GM10266 (cell line): ENCODE results near the gene DNAJC30.
"Not testable (repeated sequence)": the region's sequence is repeated elsewhere in the genome, so short reads cannot be mapped to it uniquely, and the experiment has no call there.

Experiments used
- DNase-seq: peaks from one replicate; pipeline ENCODE4 v3.0.0; 2012; ENCODE audit errors: extremely low spot score
- CTCF ChIP-seq: IDR thresholded peaks from 2 replicates; pipeline ENCODE4 v1.5.1; 2012; ENCODE audit warnings: mild to moderate bottlenecking, low read depth; ENCODE audit not compliant: control insufficient read depth, insufficient read depth; ENCODE audit errors: missing control alignments

Gene DNAJC30

GRCh38 chr7:73679709-73680108 is 3.5 kb downstream of the DNAJC30 start:
- no peak for TF ChIP-seq CTCF
- DNase-seq, result no peak

- no peak for TF ChIP-seq CTCF
- DNase-seq, result no peak
Measured at GRCh38 chr7:73678862-73679261, 4.4 kb downstream of the DNAJC30 start.

- not testable (repeated sequence) for DNase-seq
Measured at GRCh38 chr7:73676062-73676461, 7.2 kb downstream of the DNAJC30 start.

- DNase-seq, result no peak
- TF ChIP-seq CTCF, result no peak
Measured at GRCh38 chr7:73674468-73675124, 8.7 kb downstream of the DNAJC30 start.

- DNase-seq, result no peak
- no peak for TF ChIP-seq CTCF
Measured at GRCh38 chr7:73671857-73672445, 11.3 kb downstream of the DNAJC30 start.

- no peak for DNase-seq
- TF ChIP-seq CTCF, result no peak
Measured at GRCh38 chr7:73671322-73671661, 12.0 kb downstream of the DNAJC30 start.

GRCh38 chr7:73669858-73670385 is 13.3 kb downstream of the DNAJC30 start:
- no peak for TF ChIP-seq CTCF
- DNase-seq, result no peak
